T-helper 2 cell (primary cell): ENCODE measurements around the gene CCNL2.
A peak's percentile ranks its signal among the peaks of the same experiment; 100 is the strongest.
"Not testable (repeated sequence)": the region's sequence is repeated elsewhere in the genome, so short reads cannot be mapped to it uniquely, and the experiment has no call there.

Source experiments
- DNase-seq, 5 experiments: peaks; one replicate each; pipeline versions ENCODE4 v3.0.0 to v3.0.0-alpha.2; 2012 to 2022

Gene CCNL2

GRCh38 chr1:1371746-1372711 is 27.1 kb downstream of the CCNL2 start:
- peak; percentile 58 to 71 (median 64) for DNase-seq

- peak in 4 of 5 experiments; percentile 51 to 93 (median 86) for DNase-seq
Measured at GRCh38 chr1:1371364-1371745, 27.8 kb downstream of the CCNL2 start.

- DNase-seq = no peak
Measured at GRCh38 chr1:1370771-1371300, 28.3 kb downstream of the CCNL2 start.

GRCh38 chr1:1370094-1370493 is 29.0 kb downstream of the CCNL2 start:
- not testable (repeated sequence) for DNase-seq

GRCh38 chr1:1367315-1367714 is 31.8 kb downstream of the CCNL2 start:
- peak in 1 of 5 experiments; percentile 48 for DNase-seq

GRCh38 chr1:1366699-1367066 is 32.5 kb downstream of the CCNL2 start:
- peak in 1 of 5 experiments; percentile 46 for DNase-seq

GRCh38 chr1:1365875-1366698 is 33.0 kb downstream of the CCNL2 start:
- no peak for DNase-seq

- no peak for DNase-seq
Measured at GRCh38 chr1:1364266-1364665, 34.9 kb downstream of the CCNL2 start.

GRCh38 chr1:1361982-1362423 is 37.1 kb downstream of the CCNL2 start:
- DNase-seq = no peak

- DNase-seq = no peak
Measured at GRCh38 chr1:1361233-1361981, 37.7 kb downstream of the CCNL2 start.

GRCh38 chr1:1360506-1361169 is 38.5 kb downstream of the CCNL2 start:
- no peak for DNase-seq

GRCh38 chr1:1359664-1360468 is 39.3 kb downstream of the CCNL2 start:
- DNase-seq = no peak

GRCh38 chr1:1359308-1359663 is 39.8 kb downstream of the CCNL2 start:
- DNase-seq = peak in 1 of 5 experiments; percentile 68

GRCh38 chr1:1358433-1359271 is 40.5 kb downstream of the CCNL2 start, which contains the start of gene MXRA8:
TSS of gene MXRA8 (minus strand) at chr1:1358555. CDS start at chr1:1358504, 51 bp downstream.
- DNase-seq = no peak

GRCh38 chr1:1357871-1358432 is 41.2 kb downstream of the CCNL2 start:
- no peak for DNase-seq

GRCh38 chr1:1356796-1357401 is 42.2 kb downstream of the CCNL2 start:
- no peak for DNase-seq

- no peak for DNase-seq
Measured at GRCh38 chr1:1356166-1356795, 42.9 kb downstream of the CCNL2 start.

- no peak for DNase-seq
Measured at GRCh38 chr1:1355416-1355815, 43.7 kb downstream of the CCNL2 start.
